HG03175 (cell line): ENCODE measurements around the gene TMEM9.
"Not testable (repeated sequence)": the region's sequence is repeated elsewhere in the genome, so short reads cannot be mapped to it uniquely, and the experiment has no call there.

Experiments used
- ATAC-seq: cut with Tn5 transposase; IDR thresholded peaks from one replicate; pipeline ENCODE4 v1.9.1; 2021; ENCODE audit warnings: mild to moderate bottlenecking, moderate library complexity; ENCODE audit not compliant: unreplicated experiment

The TMEM9 gene

DNA sequence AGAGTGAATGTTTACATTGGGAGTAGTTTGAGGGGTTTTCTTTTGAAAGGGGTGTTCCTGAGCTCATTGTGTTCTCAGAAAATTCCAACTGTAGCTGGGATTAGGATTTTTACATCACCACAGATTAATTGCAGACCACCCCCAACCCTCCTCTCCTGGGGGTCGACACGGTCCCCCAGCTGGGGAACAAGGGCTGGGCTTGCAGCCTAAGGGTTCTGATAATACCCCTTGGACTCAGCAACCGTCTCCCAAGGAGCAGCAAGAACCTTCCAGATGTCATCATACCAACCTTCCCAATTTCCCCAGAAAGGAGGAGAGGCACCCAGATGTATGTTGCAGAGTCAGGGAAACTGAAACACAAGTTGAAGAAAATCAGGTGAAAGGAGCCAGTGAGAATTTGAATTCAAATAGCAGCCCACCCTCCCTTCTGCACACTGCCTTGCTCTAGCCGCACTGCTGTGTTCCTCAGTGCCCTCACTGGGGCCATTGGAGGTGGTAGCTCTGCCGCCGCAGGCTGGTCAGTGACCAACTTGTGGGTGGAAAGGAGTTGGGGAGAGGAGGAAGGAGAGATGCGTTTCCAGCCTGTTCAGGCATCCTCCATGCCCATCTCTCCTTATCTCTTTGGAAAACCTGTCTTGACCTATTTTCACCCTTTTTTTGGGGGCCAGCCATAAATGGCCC, 21.7 kb upstream of the TMEM9 start:
- no peak for ATAC-seq

DNA sequence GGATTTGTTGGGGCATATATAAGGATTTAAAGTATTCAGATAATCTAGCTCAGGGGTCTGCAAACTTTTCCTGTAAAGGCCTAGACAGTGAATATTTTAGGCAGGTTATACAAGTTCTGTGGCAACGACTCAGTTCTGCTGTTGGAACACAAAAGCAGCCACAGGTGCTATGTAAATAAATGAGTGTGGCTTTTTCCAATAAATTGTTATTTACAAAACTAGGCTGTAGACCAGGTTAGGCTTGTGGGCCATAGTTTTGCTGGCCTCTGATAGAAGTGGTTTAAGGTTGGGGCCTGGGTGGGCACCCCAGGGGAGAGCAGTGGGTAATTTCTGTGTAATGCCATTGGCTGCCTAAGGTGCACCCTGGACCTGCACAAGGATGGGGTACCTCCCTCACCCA, 19.5 kb upstream of the TMEM9 start:
- no peak for ATAC-seq

DNA sequence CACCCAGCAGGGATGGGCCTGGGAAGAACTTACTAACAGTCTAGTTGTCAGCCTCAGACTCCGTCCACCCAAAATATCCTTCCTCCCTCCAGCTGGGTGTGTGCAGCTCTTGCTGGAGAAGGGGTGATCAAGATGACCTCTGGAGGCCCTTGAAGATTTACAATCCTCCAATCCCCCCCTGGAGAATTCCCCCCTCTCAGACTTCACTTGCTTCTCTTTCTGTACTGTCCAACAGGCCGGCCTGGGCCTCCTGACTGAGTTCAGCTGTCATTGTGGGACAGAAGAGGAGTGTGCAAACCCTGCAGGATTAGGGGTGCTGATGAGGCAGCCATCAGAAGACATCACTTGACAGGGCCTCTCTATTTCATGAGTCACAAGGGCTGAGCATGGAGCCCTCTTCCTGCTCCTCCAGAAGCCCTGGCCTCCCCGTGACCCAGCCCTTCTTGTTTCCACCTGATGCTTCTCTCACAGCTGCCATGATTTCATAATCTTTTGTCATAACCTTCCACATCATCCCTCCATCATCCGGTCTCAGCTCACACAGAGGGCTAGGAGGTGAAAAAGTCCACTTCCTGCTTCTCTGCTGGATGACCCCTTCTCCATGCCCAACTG, 18.8 kb upstream of the TMEM9 start:
- ATAC-seq: no peak

DNA sequence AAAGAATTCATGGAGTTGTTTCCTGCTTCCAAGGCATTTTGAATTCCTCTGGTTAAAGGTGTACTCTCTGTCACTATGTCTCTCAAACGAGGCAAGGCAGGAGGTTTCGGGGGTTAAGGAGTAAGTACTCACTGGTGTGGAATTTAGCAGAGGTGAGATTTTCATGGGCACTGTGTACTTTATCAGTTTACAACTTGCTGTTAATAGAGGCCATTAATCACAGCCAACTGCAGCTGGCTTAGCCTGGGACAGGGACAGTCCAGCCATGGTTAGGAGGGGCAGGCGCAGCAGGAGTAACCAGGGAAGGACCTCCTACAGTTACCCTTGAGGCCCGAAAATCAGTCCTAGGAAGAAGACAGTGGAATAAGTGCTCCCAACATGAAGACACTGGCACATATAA, 18.1 kb upstream of the TMEM9 start:
- ATAC-seq: no peak

DNA sequence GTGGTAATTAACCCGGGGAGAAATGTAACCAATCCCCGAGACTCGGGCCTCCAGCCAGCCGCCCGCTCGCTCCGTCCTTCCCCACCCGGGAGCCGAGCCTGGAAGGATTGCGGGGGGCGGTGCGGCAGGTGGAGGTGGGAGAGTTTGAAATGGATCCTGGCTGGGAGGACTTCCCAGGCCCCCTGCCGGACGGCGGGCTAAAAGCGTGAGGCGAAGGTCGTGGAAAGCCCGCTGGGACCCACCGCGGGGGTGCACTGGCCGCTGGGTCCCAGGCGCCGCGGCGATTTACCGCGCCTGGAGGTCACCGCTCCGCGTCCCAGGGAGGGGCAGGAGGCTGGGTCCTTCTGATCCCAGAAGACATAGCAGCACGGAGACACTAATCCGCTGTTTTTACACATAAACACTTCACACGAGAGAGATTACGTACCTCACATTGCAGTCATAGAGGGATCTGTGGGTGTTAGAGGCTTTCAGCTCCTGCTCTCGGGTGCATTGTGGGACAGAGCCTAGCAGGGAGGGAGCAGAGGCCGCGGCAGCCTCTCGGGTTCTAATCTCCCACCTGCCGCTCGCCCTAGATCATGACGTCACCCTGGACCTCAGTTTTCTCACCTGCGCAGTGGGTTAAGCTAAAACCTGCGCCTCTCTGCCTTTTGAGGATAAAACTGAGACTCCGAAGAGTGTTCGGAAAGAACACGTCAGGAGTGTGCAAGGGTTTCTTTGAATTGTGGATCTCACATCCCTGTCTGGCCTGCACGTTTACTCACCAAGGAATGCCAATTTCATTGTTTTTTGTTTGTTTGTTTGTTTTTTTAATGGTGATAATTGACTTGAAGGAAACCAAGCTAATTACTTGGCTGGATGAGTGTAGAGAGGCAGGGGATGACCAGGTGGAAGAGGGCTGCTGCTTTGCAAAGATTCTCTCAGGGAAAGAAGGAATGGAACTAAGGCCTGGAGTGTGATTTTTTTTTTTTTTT, 17.1 kb upstream of the TMEM9 start:
- peak; percentile 27 for ATAC-seq

DNA sequence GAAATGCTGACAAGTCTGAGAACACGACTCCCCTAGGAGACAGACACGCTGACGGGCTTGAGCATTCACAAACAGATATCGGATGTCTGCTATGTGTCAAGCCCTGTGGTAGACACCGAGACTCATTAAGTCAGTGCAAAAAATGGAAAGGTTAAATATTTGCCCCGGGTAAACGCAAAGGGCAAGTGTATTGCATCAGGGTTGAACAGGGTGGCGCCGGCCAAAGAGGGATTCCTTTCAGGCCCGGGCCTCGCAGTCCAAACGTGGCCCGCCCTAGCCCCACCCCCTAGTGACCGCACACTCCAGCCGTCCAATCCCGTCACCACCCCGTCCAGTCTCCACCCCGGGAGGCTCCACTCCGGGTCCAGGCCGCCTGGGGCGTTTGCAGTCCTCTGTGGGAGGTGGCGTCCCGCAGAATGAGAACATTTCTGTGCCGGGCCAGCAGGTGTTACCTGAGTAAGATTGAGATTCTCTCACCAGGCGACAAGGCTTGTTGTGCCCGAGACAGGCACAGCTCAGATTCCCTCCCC, 16.3 kb upstream of the TMEM9 start:
- peak; percentile 97 for ATAC-seq

DNA sequence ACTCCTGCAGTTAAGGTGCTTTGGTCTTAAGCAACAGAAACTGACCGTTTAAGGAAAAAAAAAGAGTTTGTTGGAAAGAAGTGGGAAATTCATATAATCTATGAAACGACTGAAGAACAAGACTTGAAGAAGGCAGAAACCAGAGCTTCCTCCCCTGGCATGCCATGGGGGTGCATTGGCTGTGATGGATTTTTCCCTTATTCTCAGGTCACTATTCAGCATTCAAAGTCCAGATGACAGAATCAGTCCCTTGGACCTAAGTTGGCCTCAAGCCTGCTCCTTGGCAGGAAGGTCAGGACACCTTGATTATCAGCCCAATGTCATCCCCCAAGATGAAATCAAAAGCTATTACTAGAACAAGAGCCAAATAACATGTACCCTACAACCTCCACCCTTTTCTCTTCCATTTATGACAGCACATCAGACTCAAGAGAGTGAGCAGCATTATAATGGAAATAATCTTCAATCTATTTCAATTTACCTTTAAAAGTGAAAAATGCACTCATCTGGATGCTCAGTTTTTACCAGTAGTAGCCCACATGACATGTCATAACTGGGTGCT, 15.8 kb upstream of the TMEM9 start:
- no peak for ATAC-seq

DNA sequence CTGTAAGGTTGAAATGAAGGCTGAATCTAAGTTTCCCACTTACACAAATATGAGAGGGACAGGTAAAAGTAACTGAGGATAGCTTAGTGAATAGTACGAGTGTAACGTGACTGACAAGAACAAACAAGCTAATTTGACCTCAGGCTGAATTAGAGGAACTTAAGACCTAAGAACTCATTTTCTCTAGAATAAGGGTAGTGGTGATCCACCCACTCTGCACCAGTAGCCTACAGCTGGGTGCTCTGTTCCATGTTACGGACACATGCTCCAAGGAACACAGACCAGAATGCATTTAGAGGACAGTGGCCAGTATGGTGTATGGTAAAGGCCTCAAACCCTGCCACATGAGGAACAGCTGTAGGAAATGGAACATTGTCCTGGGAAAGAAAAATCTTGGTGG, 14.9 kb upstream of the TMEM9 start:
- ATAC-seq: no peak

DNA sequence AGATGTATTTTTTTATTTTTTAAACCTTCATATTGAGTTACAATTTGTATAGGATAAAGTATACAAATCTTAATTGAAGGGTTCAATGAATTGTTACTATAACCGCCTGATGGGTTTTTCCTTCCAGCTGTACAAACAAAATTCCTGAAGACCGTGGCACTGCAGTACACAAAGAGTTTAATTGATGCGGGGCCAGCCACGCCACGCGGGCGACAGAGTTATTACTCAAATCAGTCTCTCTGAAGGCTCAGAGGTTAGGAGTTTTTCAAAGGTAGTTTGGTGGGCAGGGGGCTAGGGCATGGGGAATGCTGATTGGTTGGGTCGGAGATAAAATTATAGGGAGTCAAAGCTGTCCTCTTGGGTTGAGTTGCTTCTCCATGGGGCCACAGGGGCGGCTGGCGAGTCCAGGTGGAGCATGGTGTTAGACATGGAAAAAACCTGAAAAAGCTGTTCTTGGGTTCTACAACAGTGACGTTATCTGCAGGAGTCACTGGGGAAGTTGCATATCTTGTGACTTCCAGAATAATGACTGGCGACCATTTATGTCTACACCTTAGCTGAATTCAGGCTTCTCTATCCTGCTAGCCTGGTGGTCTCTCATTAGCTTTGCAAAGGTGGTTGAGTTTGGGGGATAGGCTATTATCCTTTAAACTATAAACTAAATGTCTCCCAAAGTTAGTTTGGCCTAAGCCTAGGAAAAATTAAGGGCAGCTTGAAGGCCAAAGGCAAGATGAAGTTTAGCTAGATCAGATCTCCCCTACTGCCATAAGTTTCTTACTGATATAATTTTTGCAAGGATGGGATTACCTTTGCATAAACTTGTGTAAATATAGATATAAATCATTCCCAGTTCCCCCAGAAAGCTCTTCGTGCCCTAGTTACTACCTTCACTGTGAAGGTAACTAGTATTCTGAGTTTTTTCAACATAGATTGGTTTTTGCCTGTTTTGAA, 13.0 kb upstream of the TMEM9 start:
- no peak for ATAC-seq

DNA sequence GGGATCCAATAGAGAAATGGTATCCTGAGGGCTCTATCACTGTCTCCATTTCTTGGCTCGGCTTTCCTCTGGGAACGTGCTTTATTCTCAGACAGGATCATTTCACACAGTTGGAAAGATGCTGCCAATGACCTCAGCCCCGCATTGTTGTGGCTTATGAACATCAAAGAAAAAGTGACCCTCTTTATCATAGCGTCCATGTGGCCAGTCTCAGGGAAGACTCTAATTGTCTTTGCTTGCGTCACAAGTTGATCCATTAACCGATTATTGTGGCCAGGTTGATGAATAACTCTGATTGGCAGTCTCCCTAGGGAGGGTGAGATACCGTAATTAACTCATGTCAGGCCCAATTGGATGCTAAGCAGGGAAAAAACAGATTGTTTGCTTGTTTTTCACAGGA, 10.4 kb upstream of the TMEM9 start:
- ATAC-seq: no peak

DNA sequence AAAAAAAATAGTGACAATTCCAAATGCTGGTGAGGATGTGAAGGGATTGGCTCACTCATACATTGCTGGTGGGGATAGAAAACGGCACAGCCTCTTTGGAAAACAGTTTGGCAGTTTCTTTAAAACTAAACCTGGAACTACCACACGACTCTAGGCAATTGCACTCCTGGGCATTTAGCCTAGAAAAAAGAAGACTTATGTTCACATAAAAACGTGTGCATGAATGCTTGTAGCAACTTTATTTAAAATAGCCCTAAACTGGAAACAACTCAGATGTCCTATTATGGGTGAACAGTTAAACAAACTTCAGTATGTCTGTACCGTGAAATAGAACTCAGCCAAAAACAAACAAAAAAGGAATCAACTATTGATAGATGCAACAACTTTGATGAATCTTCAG, 9.4 kb upstream of the TMEM9 start:
- ATAC-seq: no peak

DNA sequence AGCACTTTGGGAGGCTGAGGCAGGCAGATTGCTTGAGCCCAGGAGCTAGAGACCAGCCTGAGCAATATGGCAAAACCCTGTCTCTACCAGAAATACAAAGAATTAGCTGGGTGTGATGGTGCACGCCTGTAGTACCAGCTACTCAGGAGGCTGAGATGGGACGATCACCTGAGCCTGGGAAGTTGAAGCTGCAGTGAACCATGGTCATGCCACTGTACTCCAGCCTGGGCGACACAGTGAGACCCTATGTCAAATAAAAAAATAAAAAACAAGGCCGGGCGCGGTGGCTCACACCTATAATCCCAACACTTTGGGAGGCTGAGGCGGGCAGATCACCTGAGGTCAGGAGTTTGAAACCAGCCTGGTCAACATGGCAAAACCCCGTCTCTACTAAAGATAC, 8.8 kb upstream of the TMEM9 start:
- not testable (repeated sequence) for ATAC-seq

DNA sequence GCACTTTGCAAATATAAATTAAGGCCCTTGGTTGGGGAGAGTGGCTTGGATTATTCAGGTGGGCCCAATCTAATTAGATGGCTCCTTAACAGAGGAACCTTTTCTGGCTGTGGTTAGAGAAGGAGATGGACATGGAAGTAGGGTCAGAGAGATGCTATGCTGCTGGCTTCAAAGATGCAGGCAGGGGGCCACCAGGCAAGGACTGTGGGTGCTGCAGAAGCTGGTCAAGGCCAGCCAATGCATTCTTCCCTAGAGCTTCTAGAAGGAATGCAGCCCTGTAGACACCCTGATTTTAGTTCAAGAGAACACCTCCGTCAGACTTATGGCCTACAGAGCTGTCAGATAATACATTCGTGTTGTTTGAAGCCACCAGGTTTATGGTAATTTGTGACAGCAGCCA, 3.7 kb upstream of the TMEM9 start:
- no peak for ATAC-seq

DNA sequence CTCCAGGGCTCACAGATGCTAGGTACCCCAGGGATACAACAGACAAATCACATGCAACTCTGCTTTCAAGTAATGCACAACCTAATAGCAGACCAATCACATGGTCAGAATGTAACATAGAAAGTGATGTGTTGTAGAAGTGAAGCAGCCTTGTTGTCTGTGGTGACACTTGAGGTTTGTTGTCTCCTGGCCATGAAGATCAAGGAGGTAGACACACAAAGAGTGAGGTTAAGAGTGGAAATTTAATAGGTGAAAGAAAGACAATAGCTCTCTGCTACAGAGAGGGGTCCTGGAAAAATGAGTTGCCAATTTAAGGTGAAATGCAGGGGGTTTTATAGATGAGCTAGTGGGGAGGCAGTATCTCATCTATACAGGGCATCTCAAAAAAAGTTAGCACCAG, 2.5 kb upstream of the TMEM9 start:
- no peak for ATAC-seq

DNA sequence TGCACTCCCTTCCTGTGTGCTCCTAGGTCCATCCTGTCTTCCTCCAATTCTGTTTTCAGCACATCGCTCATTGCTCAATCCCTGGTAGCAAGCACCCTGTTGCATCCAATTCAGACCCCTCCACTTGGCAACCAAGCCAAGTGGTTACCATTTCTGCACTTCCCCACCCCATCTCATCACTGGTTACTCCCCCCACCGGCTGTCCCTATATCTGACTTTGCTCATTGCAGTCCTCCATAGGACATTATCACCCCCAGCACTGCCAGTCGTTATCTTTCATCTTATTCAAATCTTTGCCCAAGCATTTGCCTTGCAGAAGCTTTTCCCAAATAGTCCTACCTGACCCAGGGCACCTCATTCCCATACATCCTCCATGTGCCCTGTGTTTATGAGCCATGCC, 2.1 kb upstream of the TMEM9 start:
- no peak for ATAC-seq

DNA sequence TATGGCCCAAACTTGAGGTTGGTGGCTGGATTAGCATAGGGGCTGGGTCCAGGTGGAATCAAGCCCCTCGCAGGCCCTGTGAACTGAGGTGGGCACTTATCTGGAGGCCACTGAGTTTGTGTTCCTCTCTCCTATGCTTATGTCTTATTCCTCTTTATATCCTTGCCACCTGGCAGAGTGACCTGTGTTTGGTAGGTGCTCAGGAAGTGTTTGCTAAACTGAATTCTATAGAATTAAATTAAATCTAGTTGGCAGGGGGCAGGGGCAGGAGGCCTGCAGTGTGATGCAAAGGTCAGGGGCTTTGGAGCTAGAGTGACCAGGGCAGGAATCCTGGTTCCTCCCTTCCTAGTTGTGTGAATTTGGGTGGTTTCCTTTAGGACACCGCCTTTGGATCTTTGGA, 1.1 kb upstream of the TMEM9 start:
- ATAC-seq: no peak

DNA sequence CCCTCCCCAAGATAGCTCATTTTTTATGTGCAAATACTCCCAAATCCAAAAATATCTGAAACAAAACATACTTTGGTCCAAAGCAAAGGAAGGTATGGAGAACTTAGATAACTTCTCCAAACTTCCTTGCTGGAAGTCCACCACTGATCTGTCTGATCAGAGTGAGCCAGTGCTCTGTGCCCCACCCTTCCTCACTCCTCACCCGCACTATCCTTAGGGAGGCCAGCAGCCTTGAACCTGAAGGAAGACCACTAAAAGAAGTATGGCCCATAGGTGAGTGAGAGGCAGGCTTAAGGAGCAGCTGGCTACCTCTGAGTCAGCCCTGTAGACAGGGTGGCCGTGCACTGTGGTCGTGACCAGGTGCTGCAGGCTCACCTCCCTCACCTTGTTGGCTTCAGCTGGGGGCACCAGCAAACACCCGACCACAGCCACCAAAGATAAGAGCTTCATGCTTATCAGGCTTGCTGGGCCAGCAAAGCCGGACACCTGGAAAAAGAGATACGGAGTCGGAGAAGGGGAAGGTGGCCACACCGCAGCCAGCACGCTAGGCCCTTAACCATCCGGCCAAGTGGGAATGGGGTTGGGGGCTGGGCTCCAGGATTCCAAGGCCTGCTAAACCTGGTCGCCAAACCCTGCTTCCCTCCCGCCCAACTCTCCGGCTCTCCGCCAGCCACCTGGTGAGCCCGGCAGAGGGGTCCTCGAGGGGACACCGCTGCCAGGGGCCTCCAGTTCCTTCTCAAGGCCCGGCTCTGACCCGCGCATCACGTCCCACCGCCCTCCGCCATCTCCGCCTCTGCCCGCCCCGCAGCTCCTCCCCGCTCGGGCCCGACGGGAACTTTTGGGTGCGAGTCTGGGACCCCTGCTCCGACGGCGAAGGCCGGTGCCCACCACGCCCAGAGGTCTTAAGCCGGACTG, 543 bp downstream of the TMEM9 start:
- peak; percentile 79 for ATAC-seq

DNA sequence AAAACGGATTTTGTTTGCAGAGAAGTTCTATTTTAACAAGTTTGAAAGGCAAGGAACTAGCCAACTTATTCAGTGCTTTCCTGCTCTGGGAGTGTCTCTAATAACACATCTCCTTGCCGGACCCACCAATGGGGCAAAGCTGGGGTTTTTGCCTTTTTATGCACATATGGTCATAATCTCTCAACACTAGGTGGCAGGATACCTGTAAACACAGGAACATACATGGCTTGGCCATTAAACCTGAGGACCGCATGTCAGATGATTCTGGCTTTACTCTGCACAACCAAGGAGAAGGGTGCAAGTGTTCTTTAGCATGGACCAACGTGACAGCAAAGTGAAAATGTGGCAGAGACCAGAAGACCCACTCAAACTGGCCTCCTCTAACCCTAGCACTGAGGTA, 4.9 kb downstream of the TMEM9 start:
- no peak for ATAC-seq

DNA sequence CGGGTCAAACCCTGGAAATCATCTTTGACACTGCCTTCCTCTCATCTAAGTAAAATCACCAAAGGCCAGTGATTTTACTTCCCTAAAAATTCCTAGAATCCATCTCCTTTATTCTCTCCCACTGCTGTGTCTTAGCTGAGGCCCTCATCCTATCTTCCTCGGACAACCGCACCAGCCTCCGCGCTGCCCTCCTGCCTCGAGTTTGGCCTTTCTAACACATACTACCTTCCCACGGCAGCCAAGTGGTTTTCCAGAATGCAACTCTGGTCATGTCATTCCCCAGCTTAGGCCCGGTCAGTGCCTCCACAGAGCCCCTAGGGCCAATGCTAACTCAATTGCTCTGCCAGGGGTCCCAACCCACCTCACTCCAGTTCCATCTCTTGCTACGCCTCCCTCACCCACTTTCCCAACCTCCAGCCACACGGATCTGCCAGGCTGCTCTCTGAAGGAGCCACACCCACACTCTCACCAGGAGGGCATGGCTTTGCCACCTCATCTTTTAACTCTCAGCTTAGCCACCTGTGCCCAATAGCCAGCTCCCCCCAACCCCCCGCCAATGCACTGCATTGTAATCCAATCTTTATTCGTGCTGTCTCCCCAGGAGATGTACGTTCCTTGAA, 6.8 kb downstream of the TMEM9 start:
- no peak for ATAC-seq
